Measurements from ENCODE around the gene POC1A. TPM values are rescaled to one million over a fixed set of nuclear protein-coding genes. Genes with fewer than 3 reads are reported as not detected.

POC1A gene
- total and polyA plus RNA-seq, 3 donors from 2014 or later, result 16.7 to 36.1 (median 21.7) TPM

DNA sequence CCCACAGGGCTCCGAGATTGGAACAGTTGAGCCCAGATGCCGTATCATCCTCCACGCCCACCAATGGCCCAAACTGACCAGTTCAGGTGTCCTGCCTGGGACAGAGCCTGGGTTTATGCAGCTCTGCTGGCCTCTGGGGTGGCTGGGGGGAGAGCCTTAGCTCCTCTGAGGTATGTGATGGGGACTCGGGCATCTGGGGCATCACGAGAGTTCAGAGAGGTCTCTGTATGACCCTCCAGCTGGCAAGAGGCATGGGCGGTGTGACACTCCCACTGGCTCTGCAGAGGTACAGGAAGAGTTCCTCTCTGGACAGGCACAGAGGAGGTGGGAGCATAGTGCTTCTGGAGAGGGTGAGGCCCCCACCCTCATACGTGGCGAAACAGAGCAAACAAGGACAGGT is 71.3 kb downstream of the POC1A start:
- intact Hi-C loops (cut with DNase I; ENCODE audit: low total_unique reads), result no loop called here
- no peak for DNase-seq
- Histone ChIP-seq H3K27me3 (no peaks in the 10 kb centered on the region), H3K27ac (no peak overlapping the region), H3K4me3 (no peak overlapping the region), H3K4me1 (peaks cover 6% of the 10 kb centered on the region), H3K9me3 (no peaks in the 10 kb centered on the region), H3K36me3 (ENCODE audit: low read depth, missing control alignments) (no peaks in the 10 kb centered on the region)
- WGBS, 2 donors, result 93 to 100% methylated on average over 2 to 8 of the region's 8 CpGs
- no peak for TF ChIP-seq POLR2A (IDR thresholded peaks at IDR 0.05)
- no peak for TF ChIP-seq CTCF (IDR thresholded peaks at IDR 0.05)

GRCh38 chr3:52080830-52081719 is 73.1 kb downstream of the POC1A start:
- no peak for DNase-seq
- H3K9me3 ChIP-seq, result no peaks in the 10 kb centered on the region
- TF ChIP-seq POLR2A (IDR thresholded peaks at IDR 0.05) (no peak), CTCF (IDR thresholded peaks at IDR 0.05) (no peak)
- WGBS, 2 donors, result 88 to 91% methylated on average over 21 of the region's 21 CpGs
- H3K27ac ChIP-seq, result no peak overlapping the region
- H3K36me3 ChIP-seq (ENCODE audit: low read depth, missing control alignments), result no peaks in the 10 kb centered on the region
- no peak overlapping the region for H3K4me3 ChIP-seq
- H3K4me1 ChIP-seq, result peaks cover 13% of the 10 kb centered on the region
- H3K27me3 ChIP-seq, result no peaks in the 10 kb centered on the region
- intact Hi-C loops (cut with DNase I; ENCODE audit: low total_unique reads), result no loop called here

GRCh38 chr3:52079958-52080357 is 74.3 kb downstream of the POC1A start:
- DNase-seq, result no peak
- Histone ChIP-seq H3K4me3 (no peak overlapping the region), H3K9me3 (no peaks in the 10 kb centered on the region), H3K4me1 (peaks cover 13% of the 10 kb centered on the region), H3K27me3 (no peaks in the 10 kb centered on the region), H3K36me3 (ENCODE audit: low read depth, missing control alignments) (no peaks in the 10 kb centered on the region), H3K27ac (no peak overlapping the region)
- 91% methylated on average over 5 of the region's 5 CpGs for WGBS, 2 donors
- no peak for TF ChIP-seq POLR2A (IDR thresholded peaks at IDR 0.05)
- no peak for TF ChIP-seq CTCF (IDR thresholded peaks at IDR 0.05)
- intact Hi-C loops (cut with DNase I; ENCODE audit: low total_unique reads), result no loop called here

GRCh38 chr3:52078781-52079560 is 75.3 kb downstream of the POC1A start:
- Histone ChIP-seq H3K9me3 (no peaks in the 10 kb centered on the region), H3K36me3 (ENCODE audit: low read depth, missing control alignments) (no peaks in the 10 kb centered on the region), H3K27ac (no peak overlapping the region), H3K4me3 (no peak overlapping the region), H3K27me3 (no peaks in the 10 kb centered on the region), H3K4me1 (peaks cover 13% of the 10 kb centered on the region)
- TF ChIP-seq CTCF (IDR thresholded peaks at IDR 0.05) (no peak), POLR2A (IDR thresholded peaks at IDR 0.05) (no peak)
- 94 to 97% methylated on average over 18 to 19 of the region's 19 CpGs for WGBS, 2 donors
- intact Hi-C loops (cut with DNase I; ENCODE audit: low total_unique reads), result no loop called here
- DNase-seq, result no peak

Measured in testis (tissue), 3 donors.